Effector memory CD4-positive, alpha-beta T cell (primary cell): ENCODE measurements around the gene RASD2.
"Not testable (repeated sequence)": the region's sequence is repeated elsewhere in the genome, so short reads cannot be mapped to it uniquely, and the experiment has no call there.

Experiments used
- DNase-seq, 3 donors: peaks; one replicate each; pipeline ENCODE4 v3.0.0-alpha.2; 2020
- H3K27ac ChIP-seq: 2 replicates; pipeline ENCODE4 v1.7.0; 2013; ENCODE audit warnings: mild to moderate bottlenecking, low read length, moderate library complexity; ENCODE audit not compliant: insufficient read depth, poor library complexity, severe bottlenecking
- H3K27me3 ChIP-seq: replicated peaks from 2 replicates; pipeline ENCODE4 v1.7.0; 2013; ENCODE audit warnings: mild to moderate bottlenecking, low read length; ENCODE audit not compliant: insufficient read depth, control insufficient read depth, poor library complexity, severe bottlenecking
- H3K36me3 ChIP-seq: 2 replicates; pipeline ENCODE4 v1.7.0; 2013; ENCODE audit warnings: mild to moderate bottlenecking, low read length, moderate library complexity; ENCODE audit not compliant: control insufficient read depth, insufficient read depth
- H3K4me1 ChIP-seq: 2 replicates; pipeline ENCODE4 v1.7.0; 2013; ENCODE audit warnings: low read length, mild to moderate bottlenecking; ENCODE audit not compliant: control insufficient read depth, insufficient read depth, poor library complexity, severe bottlenecking
- H3K4me3 ChIP-seq: 2 replicates; pipeline ENCODE4 v1.7.0; 2013; ENCODE audit warnings: low read length, low read depth, mild to moderate bottlenecking; ENCODE audit not compliant: insufficient read depth, poor library complexity, severe bottlenecking
- H3K9me3 ChIP-seq: 2 replicates; pipeline ENCODE4 v1.7.0; 2013; ENCODE audit warnings: mild to moderate bottlenecking, low read length, moderate library complexity; ENCODE audit not compliant: control insufficient read depth

Gene RASD2

DNA sequence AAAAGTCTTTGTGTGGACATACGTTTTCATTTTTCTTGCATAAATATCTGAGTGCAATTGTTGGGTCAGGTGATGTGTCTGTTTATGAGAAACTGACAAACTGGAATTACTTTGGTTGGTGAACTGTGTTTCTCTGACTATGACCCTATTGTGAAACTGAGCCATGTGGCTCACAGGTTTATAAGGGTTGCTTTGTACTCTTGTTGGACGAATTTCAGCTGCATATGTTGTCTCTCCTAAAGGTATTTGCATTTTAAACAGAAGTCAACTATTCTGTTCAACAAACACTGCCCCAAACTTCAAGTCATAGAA, 34.4 kb upstream of the RASD2 start:
- H3K4me1 ChIP-seq, result no peaks in the 10 kb centered on the region
- no peaks in the 10 kb centered on the region for H3K36me3 ChIP-seq
- DNase-seq, result no peak
- no peak overlapping the region for H3K27ac ChIP-seq
- H3K27me3 ChIP-seq, result no peaks in the 10 kb centered on the region
- no peak overlapping the region for H3K4me3 ChIP-seq
- H3K9me3 ChIP-seq, result no peaks in the 10 kb centered on the region

DNA sequence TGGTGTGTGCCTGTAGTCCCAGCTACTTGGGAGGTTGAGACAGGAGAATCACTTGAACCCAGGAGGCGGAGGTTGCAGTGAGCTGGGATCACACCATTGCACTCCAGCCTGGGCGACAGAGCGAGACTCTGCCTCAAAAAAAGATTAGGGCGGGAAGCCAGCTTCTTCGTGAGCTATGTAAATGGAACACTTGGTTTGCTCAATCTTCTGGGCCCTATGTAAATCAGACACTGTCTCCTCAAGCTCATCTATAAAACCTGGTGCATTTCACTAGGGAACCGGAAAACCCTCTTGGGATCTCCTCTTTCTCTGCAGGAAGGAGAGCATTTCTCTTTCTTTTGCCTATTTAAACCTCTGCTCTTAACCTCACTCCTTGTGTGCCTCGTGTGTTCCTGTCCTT, 32.8 kb upstream of the RASD2 start:
- DNase-seq, H3K4me3 ChIP-seq, H3K27ac ChIP-seq, H3K36me3 ChIP-seq, H3K27me3 ChIP-seq, H3K9me3 ChIP-seq, H3K4me1 ChIP-seq: not testable (repeated sequence)

DNA sequence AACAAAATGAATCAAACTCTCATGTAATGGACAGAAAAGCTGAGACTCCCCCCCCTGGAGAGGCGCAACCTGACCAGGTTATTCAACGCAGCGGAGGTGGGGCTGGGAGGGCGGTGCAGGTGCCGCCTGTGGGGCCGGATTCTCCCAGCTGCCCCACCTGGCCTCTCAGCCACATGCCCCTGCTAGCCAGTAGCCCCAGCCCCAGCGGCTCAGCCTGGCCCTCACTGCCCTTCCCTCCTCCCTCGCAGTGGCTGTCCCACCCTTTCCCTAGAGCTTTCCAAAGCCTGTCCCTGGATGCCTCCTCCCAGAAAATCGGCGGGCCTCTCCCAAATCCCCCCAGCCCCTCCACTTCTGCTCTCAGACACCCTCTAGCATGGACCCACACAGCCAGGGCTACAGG, 31.2 kb upstream of the RASD2 start:
- H3K4me3 ChIP-seq, result no peak overlapping the region
- H3K4me1 ChIP-seq, result no peaks in the 10 kb centered on the region
- H3K36me3 ChIP-seq, result no peaks in the 10 kb centered on the region
- no peak for DNase-seq
- no peaks in the 10 kb centered on the region for H3K9me3 ChIP-seq
- no peaks in the 10 kb centered on the region for H3K27me3 ChIP-seq
- H3K27ac ChIP-seq, result no peak overlapping the region

DNA sequence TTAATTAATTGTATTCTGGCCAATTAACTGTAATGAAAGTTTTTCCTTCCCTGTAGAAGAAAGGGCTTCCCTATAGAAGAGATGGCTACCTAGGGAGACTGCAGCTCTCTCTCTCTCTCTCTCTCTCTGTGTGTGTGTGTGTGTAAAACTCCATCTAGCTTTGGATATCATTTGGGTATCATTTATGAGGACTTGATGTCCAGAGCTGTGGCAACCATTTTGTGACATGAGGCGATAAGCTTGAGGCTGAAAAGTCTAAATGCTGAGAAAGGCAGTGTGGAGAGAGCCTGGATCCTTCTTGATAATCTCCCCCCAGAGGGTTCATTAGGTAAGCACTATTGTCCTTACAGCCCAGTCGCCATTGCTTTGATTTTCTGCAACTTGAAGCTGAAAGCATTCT, 30.7 kb upstream of the RASD2 start:
- no peaks in the 10 kb centered on the region for H3K9me3 ChIP-seq
- no peak for DNase-seq
- no peaks in the 10 kb centered on the region for H3K27me3 ChIP-seq
- no peaks in the 10 kb centered on the region for H3K4me1 ChIP-seq
- no peak overlapping the region for H3K4me3 ChIP-seq
- no peak overlapping the region for H3K27ac ChIP-seq
- no peaks in the 10 kb centered on the region for H3K36me3 ChIP-seq

DNA sequence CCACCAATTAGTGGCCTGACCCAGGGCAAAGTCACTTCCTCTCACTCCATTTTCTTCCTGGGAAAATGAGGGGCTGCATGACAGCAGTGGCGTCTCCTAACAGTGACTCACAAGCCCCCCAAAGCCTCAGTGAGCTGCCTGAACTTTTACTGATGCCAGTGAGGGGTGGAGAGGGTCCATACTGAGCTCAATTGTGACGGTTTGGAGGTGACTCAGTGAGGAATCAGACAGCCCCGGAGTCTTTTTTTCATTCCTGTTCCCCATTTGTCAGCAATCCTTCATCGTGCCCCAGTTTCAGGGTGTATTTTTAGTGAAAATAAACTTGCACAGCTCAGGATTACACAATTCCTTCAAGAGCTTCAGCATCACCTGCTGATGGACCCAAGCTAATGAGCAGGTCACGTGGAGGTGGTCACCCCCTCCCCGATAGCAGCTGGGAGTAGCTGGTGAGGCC, 30.1 kb upstream of the RASD2 start:
- Histone ChIP-seq H3K36me3 (no peaks in the 10 kb centered on the region), H3K4me1 (no peaks in the 10 kb centered on the region), H3K4me3 (no peak overlapping the region), H3K27ac (no peak overlapping the region), H3K27me3 (no peaks in the 10 kb centered on the region), H3K9me3 (no peaks in the 10 kb centered on the region)
- no peak for DNase-seq

DNA sequence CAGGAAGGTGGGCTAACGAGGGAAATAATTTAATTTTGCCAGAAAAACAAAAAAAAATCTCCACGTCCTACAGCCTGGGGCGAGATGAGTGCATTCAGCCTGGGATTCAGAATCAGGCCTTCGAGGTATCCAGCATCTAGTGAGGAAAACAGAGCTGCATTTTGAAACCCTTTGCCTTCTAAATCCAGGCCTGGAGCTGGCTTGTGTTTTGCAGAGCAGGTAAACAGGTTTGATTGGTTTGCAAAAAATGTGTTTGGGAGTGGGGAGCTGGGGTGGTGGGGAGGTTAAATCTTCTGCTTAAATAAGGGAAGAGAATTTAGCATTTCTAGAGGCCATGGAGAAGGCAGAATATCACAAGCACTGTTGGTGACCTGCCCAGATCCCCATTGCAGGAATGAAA, 29.7 kb upstream of the RASD2 start:
- Histone ChIP-seq H3K36me3 (no peaks in the 10 kb centered on the region), H3K9me3 (no peaks in the 10 kb centered on the region), H3K4me3 (no peak overlapping the region), H3K27me3 (no peaks in the 10 kb centered on the region), H3K4me1 (no peaks in the 10 kb centered on the region), H3K27ac (no peak overlapping the region)
- DNase-seq, result no peak

DNA sequence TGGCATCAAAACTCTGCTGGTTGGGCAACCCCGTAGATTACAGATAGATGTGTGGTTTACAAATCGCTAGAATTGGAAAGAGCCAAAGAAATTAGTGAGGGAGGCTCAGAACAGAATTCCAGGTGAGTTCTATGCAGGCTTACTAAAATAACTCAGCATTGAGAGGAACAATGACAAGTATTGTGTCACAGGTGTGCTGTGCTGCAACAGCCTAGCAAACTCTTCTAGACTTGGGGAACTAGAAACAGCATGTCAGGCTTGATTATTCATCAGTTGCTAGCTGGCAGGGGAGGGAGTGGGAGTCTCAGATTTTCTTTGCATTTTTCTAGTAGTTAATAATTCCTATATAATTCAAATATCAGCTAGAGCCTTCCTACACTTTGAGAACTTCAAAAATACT, 26.3 kb upstream of the RASD2 start:
- Histone ChIP-seq H3K9me3 (no peaks in the 10 kb centered on the region), H3K27me3 (no peaks in the 10 kb centered on the region), H3K4me1 (no peaks in the 10 kb centered on the region), H3K27ac (no peak overlapping the region), H3K4me3 (no peak overlapping the region), H3K36me3 (no peaks in the 10 kb centered on the region)
- no peak for DNase-seq

DNA sequence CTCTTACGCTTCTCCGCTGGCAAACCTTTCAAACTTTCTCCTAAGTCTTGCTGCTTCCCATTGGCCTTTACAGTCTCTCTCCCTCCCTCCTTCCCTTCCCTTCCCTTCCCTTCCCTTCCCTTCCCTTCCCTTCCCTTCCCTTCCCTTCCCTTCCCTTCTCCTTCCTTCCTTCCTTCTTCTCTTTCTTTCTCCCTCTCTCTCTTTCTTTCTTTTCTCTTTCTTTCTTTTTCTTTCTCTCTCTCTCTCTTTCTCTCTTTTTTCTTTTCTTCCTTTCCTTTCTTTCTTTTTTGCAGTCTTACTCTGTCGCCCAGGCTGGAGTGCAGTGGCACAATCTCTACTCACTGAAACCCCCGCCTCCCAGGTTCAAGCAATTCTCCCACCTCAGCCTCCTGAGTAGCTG, 24.7 kb upstream of the RASD2 start:
- H3K4me1 ChIP-seq, H3K27ac ChIP-seq, DNase-seq, H3K27me3 ChIP-seq, H3K36me3 ChIP-seq, H3K9me3 ChIP-seq, H3K4me3 ChIP-seq: not testable (repeated sequence)

DNA sequence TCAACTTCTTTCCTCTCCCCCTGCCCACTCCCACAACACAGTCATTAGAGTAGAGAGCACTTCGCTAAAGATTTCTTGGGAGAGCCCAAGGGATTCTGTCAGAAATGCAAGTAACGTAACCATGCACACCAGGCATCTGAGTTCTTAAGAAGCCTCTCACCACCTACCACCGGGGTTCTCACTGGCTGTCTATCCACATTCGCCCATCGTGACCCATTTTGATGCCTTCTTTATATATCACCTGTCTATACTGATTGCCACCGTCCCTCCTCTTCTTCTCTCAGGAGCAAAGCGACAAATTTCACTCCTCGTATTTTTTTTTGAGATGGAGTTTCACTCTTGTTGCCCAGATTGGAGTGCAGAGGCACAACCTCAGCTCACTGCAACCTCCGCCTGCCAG, 23.9 kb upstream of the RASD2 start:
- no peaks in the 10 kb centered on the region for H3K36me3 ChIP-seq
- no peak overlapping the region for H3K27ac ChIP-seq
- H3K4me1 ChIP-seq, result no peaks in the 10 kb centered on the region
- DNase-seq, result no peak
- H3K9me3 ChIP-seq, result no peaks in the 10 kb centered on the region
- peaks cover 4% of the 10 kb centered on the region for H3K27me3 ChIP-seq
- H3K4me3 ChIP-seq, result no peak overlapping the region

DNA sequence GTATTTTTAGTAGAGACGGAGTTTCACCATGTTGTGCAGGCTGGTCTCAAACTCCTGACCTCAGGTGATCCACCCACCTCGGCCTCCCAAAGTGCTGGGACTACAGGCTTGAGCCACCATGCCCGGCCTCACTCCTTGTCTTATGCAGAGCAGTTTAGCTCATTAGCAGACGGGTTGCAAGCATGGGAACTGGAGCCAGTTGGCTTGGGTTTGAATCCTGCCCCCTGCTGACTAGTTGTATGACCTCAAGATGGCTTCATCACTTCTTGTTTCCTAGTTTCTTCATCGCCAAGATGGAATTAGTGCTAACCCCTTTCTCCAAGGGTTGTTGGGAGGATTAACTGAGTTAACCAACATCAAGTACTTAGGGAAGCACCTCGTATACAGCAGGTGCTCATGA, 23.4 kb upstream of the RASD2 start:
- no peaks in the 10 kb centered on the region for H3K36me3 ChIP-seq
- no peaks in the 10 kb centered on the region for H3K9me3 ChIP-seq
- H3K4me3 ChIP-seq, result no peak overlapping the region
- H3K27me3 ChIP-seq, result peaks cover 5% of the 10 kb centered on the region
- H3K4me1 ChIP-seq, result no peaks in the 10 kb centered on the region
- H3K27ac ChIP-seq, result no peak overlapping the region
- no peak for DNase-seq
